Body of pancreas (tissue), 4 donors: Measurements from ENCODE around the gene KRTAP10-4.

Experiments
- POLR2A ChIP-seq, 3 donors: fragments of 450-650 bp; IDR thresholded peaks; one replicate each; pipeline ENCODE4 v1.6.1; 2016; ENCODE audit warnings: antibody characterized with exemption in 3 of 3, mild to moderate bottlenecking in 2 of 3
- TF ChIP-seq, protein P1 (sequence below), 7 experiments: fragments of 450-650 bp in 4 of 7; fragments of 200-600 bp in 3 of 7; sonication (generic) in 3 of 7; IDR thresholded peaks; one replicate each; pipeline ENCODE4 v1.5.1; 2016 to 2019; ENCODE audit warnings: antibody characterized with exemption in 7 of 7

DNA sequence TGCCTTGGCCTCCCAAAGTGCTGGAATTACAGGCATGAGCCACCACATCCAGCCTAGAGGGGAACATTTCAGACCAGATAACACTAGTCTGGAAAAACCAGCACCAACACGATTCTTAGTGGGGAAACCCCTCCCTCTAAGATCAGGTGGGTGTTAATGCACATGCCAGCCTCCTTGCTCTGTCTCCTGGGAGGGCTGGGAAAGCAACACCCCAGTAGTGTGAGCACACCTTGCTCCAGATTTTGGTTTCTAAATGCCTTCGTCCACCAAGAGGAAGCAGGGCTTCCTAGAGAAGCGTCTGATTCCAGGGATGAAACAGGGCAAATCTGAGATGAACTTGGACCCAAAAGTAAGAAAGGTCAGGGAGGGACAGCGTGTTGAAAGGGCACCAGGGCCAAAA is 2.2 kb upstream of the KRTAP10-4 start:
- TF ChIP-seq, protein P1, sequence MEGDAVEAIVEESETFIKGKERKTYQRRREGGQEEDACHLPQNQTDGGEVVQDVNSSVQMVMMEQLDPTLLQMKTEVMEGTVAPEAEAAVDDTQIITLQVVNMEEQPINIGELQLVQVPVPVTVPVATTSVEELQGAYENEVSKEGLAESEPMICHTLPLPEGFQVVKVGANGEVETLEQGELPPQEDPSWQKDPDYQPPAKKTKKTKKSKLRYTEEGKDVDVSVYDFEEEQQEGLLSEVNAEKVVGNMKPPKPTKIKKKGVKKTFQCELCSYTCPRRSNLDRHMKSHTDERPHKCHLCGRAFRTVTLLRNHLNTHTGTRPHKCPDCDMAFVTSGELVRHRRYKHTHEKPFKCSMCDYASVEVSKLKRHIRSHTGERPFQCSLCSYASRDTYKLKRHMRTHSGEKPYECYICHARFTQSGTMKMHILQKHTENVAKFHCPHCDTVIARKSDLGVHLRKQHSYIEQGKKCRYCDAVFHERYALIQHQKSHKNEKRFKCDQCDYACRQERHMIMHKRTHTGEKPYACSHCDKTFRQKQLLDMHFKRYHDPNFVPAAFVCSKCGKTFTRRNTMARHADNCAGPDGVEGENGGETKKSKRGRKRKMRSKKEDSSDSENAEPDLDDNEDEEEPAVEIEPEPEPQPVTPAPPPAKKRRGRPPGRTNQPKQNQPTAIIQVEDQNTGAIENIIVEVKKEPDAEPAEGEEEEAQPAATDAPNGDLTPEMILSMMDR (IDR thresholded peaks at IDR 0.05), result no peak
- no peak for TF ChIP-seq POLR2A (IDR thresholded peaks at IDR 0.05)
